ENCODE measurements around the gene PNPLA1.

Gene PNPLA1

GRCh38 chr6:36246506-36247268 lies 23.2 kb upstream of the PNPLA1 start:
- DNase-seq (ENCODE audit: low read depth in 2 of 2): no peak

GRCh38 chr6:36247693-36248092 lies 22.2 kb upstream of the PNPLA1 start:
- DNase-seq (ENCODE audit: low read depth in 2 of 2): no peak

- DNase-seq (ENCODE audit: low read depth in 2 of 2): no peak
Measured at GRCh38 chr6:36248980-36249379, 20.9 kb upstream of the PNPLA1 start.

- no peak for DNase-seq (ENCODE audit: low read depth in 2 of 2)
Measured at GRCh38 chr6:36249536-36249935, 20.3 kb upstream of the PNPLA1 start.

GRCh38 chr6:36252005-36252404 lies 17.9 kb upstream of the PNPLA1 start:
- DNase-seq (ENCODE audit: low read depth in 2 of 2): no peak

GRCh38 chr6:36263390-36264000 lies 6.4 kb upstream of the PNPLA1 start:
- DNase-seq (ENCODE audit: low read depth in 2 of 2): no peak

GRCh38 chr6:36265744-36266143 lies 4.1 kb upstream of the PNPLA1 start:
- no peak for DNase-seq (ENCODE audit: low read depth in 2 of 2)

GRCh38 chr6:36266913-36267644 lies 2.8 kb upstream of the PNPLA1 start:
- no peak for DNase-seq (ENCODE audit: low read depth in 2 of 2)

GRCh38 chr6:36267731-36268477 lies 2.0 kb upstream of the PNPLA1 start:
- no peak for DNase-seq (ENCODE audit: low read depth in 2 of 2)

GRCh38 chr6:36268478-36269275 lies 1.2 kb upstream of the PNPLA1 start:
- DNase-seq (ENCODE audit: low read depth in 2 of 2): no peak

- DNase-seq (ENCODE audit: low read depth in 2 of 2): no peak
Measured at GRCh38 chr6:36272234-36272633, 2.4 kb downstream of the PNPLA1 start.

GRCh38 chr6:36273067-36273466 lies 3.2 kb downstream of the PNPLA1 start:
- no peak for DNase-seq (ENCODE audit: low read depth in 2 of 2)

GRCh38 chr6:36273802-36274514 lies 4.1 kb downstream of the PNPLA1 start:
- no peak for DNase-seq (ENCODE audit: low read depth in 2 of 2)

- no peak for DNase-seq (ENCODE audit: low read depth in 2 of 2)
Measured at GRCh38 chr6:36276581-36277536, 7.0 kb downstream of the PNPLA1 start.

- DNase-seq (ENCODE audit: low read depth in 2 of 2): no peak
Measured at GRCh38 chr6:36277946-36278470, 8.1 kb downstream of the PNPLA1 start.

- no peak for DNase-seq (ENCODE audit: low read depth in 2 of 2)
Measured at GRCh38 chr6:36280467-36280866, 10.6 kb downstream of the PNPLA1 start.

GRCh38 chr6:36280983-36281382 lies 11.1 kb downstream of the PNPLA1 start:
- DNase-seq (ENCODE audit: low read depth in 2 of 2): no peak

- no peak for DNase-seq (ENCODE audit: low read depth in 2 of 2)
Measured at GRCh38 chr6:36283608-36284007, 13.7 kb downstream of the PNPLA1 start.

GRCh38 chr6:36284359-36284758 lies 14.5 kb downstream of the PNPLA1 start:
- no peak for DNase-seq (ENCODE audit: low read depth in 2 of 2)

Data from stimulated activated CD8-positive, alpha-beta memory T cell treated with anti-CD3 and anti-CD28 coated beads, Interleukin-7, amount 100 ng/mL, for 1 hour (primary cell).